HG02642 (cell line): ENCODE data around the gene HIC2.
"Not testable (repeated sequence)": the region's sequence is repeated elsewhere in the genome, so short reads cannot be mapped to it uniquely, and the experiment has no call there.

Experiments
- ATAC-seq: cut with Tn5 transposase; IDR thresholded peaks from one replicate; pipeline ENCODE4 v1.9.1; 2021; ENCODE audit warnings: mild to moderate bottlenecking; ENCODE audit not compliant: unreplicated experiment, poor library complexity

HIC2 gene

DNA sequence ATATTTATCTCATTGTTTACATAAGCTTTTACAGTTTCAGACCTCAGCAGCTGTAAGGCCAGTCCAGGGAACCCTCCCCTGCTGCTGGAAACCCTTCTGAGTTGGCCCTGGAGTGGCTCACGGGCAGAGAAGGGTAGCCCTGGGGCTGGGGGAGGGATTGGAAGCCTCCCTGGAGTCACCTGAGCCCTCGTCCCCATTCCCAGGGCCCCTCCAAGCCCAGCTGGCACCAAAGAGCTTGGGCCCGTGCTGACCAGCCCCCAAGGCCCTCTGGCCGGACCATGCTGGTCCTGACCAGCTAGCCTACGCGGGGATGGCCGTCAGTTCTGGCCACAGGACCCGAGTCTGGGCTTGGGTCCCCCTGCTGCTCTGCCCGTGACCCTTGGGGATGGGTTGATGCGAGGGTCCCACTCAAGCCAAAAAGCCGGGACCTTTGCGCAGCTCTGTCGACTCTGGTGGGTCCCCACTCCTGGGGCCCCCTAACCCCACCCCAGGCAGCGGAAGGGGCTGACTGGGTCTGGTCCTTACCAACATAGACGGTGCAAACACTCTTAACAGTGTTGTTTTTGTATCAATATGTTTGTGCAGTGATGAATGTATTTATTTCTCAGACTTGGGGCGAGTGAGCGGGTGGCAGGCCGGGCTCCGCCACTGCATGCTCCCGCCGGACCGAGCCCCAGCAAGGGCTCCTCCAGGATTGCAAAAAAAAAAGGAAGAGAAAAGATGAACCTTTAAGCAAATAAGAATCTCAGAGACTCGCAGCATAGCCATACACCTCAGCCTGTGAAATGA lies 32.6 kb downstream of the HIC2 start:
- ATAC-seq = no peak

GRCh38 chr22:21450320-21450831 lies 33.2 kb downstream of the HIC2 start:
- ATAC-seq = no peak

DNA sequence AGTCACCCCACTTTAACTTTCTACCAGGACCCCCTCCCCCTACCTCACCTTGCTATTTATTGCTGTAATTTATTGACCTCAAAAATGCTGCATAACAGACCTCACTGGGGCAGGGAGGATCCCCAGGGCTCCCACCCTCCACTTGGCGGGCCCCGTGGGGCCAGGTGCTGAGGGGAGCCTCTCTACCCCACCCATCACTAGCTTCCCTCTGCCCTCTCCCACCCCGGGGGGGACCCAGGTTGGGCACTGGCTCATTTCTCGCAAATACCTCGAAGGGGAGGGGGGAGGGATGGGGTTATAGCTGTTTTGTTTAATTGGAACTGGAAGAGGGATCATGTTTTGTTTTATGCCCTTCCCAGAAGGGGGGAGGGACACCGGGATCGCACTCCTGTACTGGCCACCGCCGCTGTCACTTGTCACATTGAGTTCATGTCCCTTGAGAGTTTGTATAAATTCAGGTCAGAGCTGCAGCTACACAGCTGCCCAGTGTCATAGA lies 33.7 kb downstream of the HIC2 start:
- ATAC-seq = no peak

DNA sequence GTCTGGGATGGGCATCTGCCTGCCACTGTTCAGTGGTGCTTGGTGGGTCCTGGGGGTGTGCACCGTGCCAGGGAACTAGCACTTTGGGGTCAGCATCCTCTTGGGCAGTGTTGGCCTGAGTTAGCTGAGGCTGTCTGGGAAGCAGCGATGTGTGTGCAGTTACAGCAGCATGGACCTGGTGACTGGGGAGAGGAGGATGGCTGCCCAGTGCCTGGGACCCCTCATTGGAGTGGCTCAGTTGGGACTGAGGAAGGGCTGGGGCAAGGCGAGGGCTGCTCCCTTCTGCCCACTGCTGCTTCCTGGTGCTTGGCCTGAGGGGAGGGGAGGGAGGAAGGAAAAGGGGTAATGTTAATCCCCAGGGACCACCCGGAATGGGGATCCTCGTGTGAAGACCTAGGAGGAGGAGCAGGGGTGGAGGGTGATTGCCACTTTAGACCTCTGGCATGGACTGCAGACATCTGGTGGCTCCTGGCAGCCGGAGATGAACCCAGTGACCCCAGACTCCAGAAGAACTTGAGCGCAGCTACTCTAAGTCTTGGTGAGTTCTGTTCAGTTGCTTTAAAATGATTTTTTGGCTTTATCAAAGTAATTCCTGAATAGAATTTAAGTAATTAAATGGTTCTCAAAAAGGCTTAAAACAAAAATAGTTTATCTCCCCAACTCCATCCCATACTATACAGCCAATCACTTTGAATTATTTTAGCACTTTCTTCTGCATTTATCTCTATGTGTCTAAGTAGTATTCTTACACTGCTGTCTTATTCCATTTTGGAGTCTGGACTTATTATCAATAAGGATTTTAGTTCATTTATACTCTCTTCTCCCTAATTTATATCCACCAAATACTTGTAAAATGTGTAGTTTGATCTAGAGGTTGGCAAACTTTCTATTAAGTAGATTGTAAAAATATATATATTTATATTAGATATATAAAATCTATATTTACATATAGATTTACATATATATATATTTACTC lies 34.7 kb downstream of the HIC2 start:
- no peak for ATAC-seq

DNA sequence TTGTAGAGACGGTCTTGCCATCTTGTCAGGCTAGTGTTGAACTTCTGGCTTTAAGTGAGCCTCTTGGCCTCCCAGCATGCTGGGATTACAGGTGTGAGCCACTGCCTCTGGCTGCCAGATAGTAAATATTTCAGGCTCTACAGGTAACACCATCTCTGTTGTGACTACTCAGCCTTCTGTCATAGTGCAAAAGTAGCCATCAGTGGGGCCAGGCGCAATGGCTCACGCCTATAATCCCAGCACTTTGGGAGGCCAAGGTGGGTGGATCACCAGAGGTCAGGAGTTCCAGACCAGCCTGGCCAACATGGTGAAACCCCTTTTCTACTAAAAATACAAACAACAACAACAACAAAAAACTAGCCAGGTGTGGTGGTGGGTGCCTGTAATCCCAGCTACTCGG lies 35.5 kb downstream of the HIC2 start:
- ATAC-seq = not testable (repeated sequence)

- ATAC-seq = not testable (repeated sequence)
Measured at GRCh38 chr22:21454998-21455333, 37.8 kb downstream of the HIC2 start.

- no peak for ATAC-seq
Measured at GRCh38 chr22:21455334-21456089, 38.3 kb downstream of the HIC2 start.

- ATAC-seq = no peak
Measured at GRCh38 chr22:21457023-21457787, 40.0 kb downstream of the HIC2 start.

DNA sequence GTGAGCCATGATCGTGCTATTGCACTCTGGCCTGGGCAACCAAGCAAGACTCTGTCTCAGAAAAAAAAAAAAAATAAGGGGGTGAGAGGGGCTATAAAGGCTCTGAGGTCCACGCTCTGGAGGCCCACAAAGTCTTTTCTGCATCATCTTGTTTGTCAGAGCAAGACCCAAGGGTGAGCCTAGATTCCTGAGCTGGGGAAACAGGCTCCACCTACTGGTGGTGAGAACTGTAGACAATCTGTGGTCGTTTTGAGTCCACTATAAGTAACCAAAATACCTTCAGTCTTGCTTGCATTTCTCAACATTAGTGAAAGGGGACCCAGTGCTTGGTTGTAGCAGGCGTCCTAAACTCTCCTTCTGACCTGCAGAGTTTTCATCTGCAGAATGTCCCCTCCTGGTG lies 45.5 kb downstream of the HIC2 start:
- ATAC-seq = not testable (repeated sequence)

GRCh38 chr22:21467337-21468193 lies 50.4 kb downstream of the HIC2 start, which contains the start of gene TMEM191C:
TSS of gene TMEM191C (plus strand) at chr22:21467387. CDS start at chr22:21467460, 73 bp downstream.
- peak; percentile 5 for ATAC-seq

- peak; percentile 87 for ATAC-seq
Measured at GRCh38 chr22:21468194-21469096, 51.3 kb downstream of the HIC2 start.

GRCh38 chr22:21469097-21469994 lies 52.2 kb downstream of the HIC2 start:
- not testable (repeated sequence) for ATAC-seq

GRCh38 chr22:21472984-21473383 lies 55.8 kb downstream of the HIC2 start:
- ATAC-seq = not testable (repeated sequence)

- not testable (repeated sequence) for ATAC-seq
Measured at GRCh38 chr22:21473664-21474063, 56.5 kb downstream of the HIC2 start.

- ATAC-seq = not testable (repeated sequence)
Measured at GRCh38 chr22:21484039-21484438, 66.9 kb downstream of the HIC2 start.

- not testable (repeated sequence) for ATAC-seq
Measured at GRCh38 chr22:21487723-21488122, 70.6 kb downstream of the HIC2 start.
